HepG2 (cell line): ENCODE data around the gene B4GALT1. TPM values are rescaled to one million over a fixed set of nuclear protein-coding genes. Genes with fewer than 3 reads are reported as not detected.

Experiments
- ATF5 ChIP-seq: sonication (generic); formaldehyde crosslinking; IDR thresholded peaks from 2 replicates; pipeline ENCODE4 v1.4.0; 2020; ENCODE audit warnings: mild to moderate bottlenecking, low read depth, missing genetic modification reagents
- BRCA1 ChIP-seq: sonication (generic); formaldehyde crosslinking; IDR thresholded peaks from 2 replicates; pipeline ENCODE4 v1.4.0; 2020; ENCODE audit warnings: missing genetic modification reagents
- GZF1 ChIP-seq: sonication (generic); formaldehyde crosslinking; IDR thresholded peaks from 2 replicates; pipeline ENCODE4 v1.5.1; 2020; ENCODE audit warnings: mild to moderate bottlenecking, missing genetic modification reagents
- KDM6A ChIP-seq: IDR thresholded peaks from 2 replicates; pipeline ENCODE4 v1.6.1; 2016; ENCODE audit warnings: low read depth
- KIAA2018 ChIP-seq: sonication (generic); formaldehyde crosslinking; IDR thresholded peaks from 2 replicates; pipeline ENCODE4 v1.5.0; 2020; ENCODE audit warnings: mild to moderate bottlenecking, missing genetic modification reagents, borderline replicate concordance
- PCBP2 ChIP-seq: fragments of 200-400 bp; formaldehyde crosslinking; optimal IDR thresholded peaks from 2 replicates; pipeline ENCODE3; 2018; ENCODE audit warnings: low read length, low read depth; ENCODE audit not compliant: poor library complexity, severe bottlenecking
- SMYD3 ChIP-seq: sonication (generic); formaldehyde crosslinking; IDR thresholded peaks from 2 replicates; pipeline ENCODE4 v1.8.1; 2023; ENCODE audit warnings: mild to moderate bottlenecking, missing genetic modification reagents
- ZBTB33 ChIP-seq: sonication (generic); formaldehyde crosslinking; IDR thresholded peaks from 2 replicates; pipeline ENCODE4 v1.4.0; 2020; ENCODE audit warnings: missing genetic modification reagents
- ZBTB44 ChIP-seq: sonication (generic); formaldehyde crosslinking; IDR thresholded peaks from 2 replicates; pipeline ENCODE4 v1.4.0; 2020; ENCODE audit warnings: missing genetic modification reagents
- ZNF710 ChIP-seq: sonication (generic); formaldehyde crosslinking; IDR thresholded peaks from 2 replicates; pipeline ENCODE4 v1.5.0; 2020; ENCODE audit warnings: mild to moderate bottlenecking, missing genetic modification reagents, borderline replicate concordance
- polyA plus RNA-seq, 8 experiments: library from polyadenylated mRNA; depleted of rRNA in 3 of 8; stranded (reverse) in 7 of 8; unstranded in 1 of 8; fragments of >200 nt; fragmentation: Illumina TruSeq in 4 of 8; extraction: Trizol in 4 of 8; gene quantifications; 2 replicates each; pipeline versions ENCODE4 v1.2.1 to v1.2.3, GENCODE V29; 2011 to 2016; ENCODE audit warnings: low read depth in 4 of 8, missing spikeins in 1 of 8, mixed read lengths in 1 of 8; ENCODE audit not compliant: insufficient read depth in 1 of 8
- total RNA-seq, 5 experiments: library from RNA; depleted of rRNA; stranded (reverse); fragments of >200 nt; fragmentation: Illumina TruSeq; extraction: Trizol; gene quantifications; 2 replicates each; pipeline ENCODE4 v1.2.3, GENCODE V29; 2016; ENCODE audit warnings: low read depth in 1 of 5

B4GALT1 gene
- total and polyA plus RNA-seq, 2 of the 13 experiments (the other 11 are each of a cell fraction or from before 2014, with no cell fraction given), result 15.7 to 33.5 TPM

- TF ChIP-seq KIAA2018 (no peak), SMYD3 (CRISPR knock-in tag) (no peak), GZF1 (CRISPR knock-in tag) (peak; percentile 78; the same call in 1 of the 2 replicates), ZNF710 (peak; percentile 76; the same call in 1 of the 2 replicates), BRCA1 (CRISPR knock-in tag) (no peak), ATF5 (CRISPR knock-in tag) (peak; percentile 74; the same call in 1 of the 2 replicates), ZBTB44 (CRISPR knock-in tag) (no peak), KDM6A (CRISPR knock-in tag) (peak; percentile 56; the same call in 1 of the 2 replicates), ZBTB33 (CRISPR knock-in tag) (peak; percentile 64), PCBP2 (no peak)
Observed at GRCh38 chr9:33139421-33140228, 27.5 kb downstream of the B4GALT1 start (continued).
